Aorta (tissue), 5 donors: ENCODE measurements around the gene ASTN2. TPM values are rescaled to one million over a fixed set of nuclear protein-coding genes. Genes with fewer than 3 reads are reported as not detected.

Source experiments
- ATAC-seq: fragments of 200-7000 bp; cut with Tn5 transposase; one replicate; pipeline ENCODE4 v1.9.1; 2022; ENCODE audit warnings: moderate library complexity; ENCODE audit not compliant: low FRiP score
- DNase-seq, 2 donors: peaks; one replicate each; pipeline ENCODE4 v3.0.0-alpha.2; 2020
- H3K27ac ChIP-seq, 2 donors: one replicate each; pipeline ENCODE4 v1.5.1; 2013; ENCODE audit warnings: low read length in 2 of 2, mild to moderate bottlenecking in 2 of 2, moderate library complexity in 2 of 2, control low read depth in 1 of 2, inconsistent platforms in 1 of 2, low read depth in 1 of 2
- H3K27me3 ChIP-seq, 2 donors: one replicate each; pipeline ENCODE4 v1.6.1; 2013; ENCODE audit warnings: control low read depth in 1 of 2, low read length in 1 of 2, mild to moderate bottlenecking in 1 of 2, moderate library complexity in 1 of 2; ENCODE audit not compliant: insufficient read depth in 2 of 2, control insufficient read depth in 1 of 2
- H3K36me3 ChIP-seq, 2 donors: one replicate each; pipeline ENCODE4 v1.6.1; 2013; ENCODE audit warnings: control low read depth in 1 of 2, low read length in 1 of 2, mild to moderate bottlenecking in 1 of 2; ENCODE audit not compliant: insufficient read depth in 2 of 2, control insufficient read depth in 1 of 2
- H3K4me1 ChIP-seq, 2 donors: one replicate each; pipeline ENCODE4 v1.6.1; 2013; ENCODE audit warnings: low read length in 2 of 2, control low read depth in 1 of 2, mild to moderate bottlenecking in 1 of 2, moderate library complexity in 1 of 2; ENCODE audit not compliant: insufficient read depth in 2 of 2, control insufficient read depth in 1 of 2
- H3K4me3 ChIP-seq, 2 donors: one replicate each; pipeline ENCODE4 v1.5.1; 2013; ENCODE audit warnings: low read length in 2 of 2, control low read depth in 1 of 2, mild to moderate bottlenecking in 1 of 2
- H3K9me3 ChIP-seq: one replicate; pipeline ENCODE4 v1.6.1; 2013; ENCODE audit warnings: mild to moderate bottlenecking, low read length; ENCODE audit not compliant: control insufficient read depth
- WGBS, 2 donors: extraction: QIAGEN DNeasy Blood & Tissue Kit; methylation state at CpG; one replicate each; pipeline ENCODE4 v1.1.7; 2013; 5-methylcytosine and 5-hydroxymethylcytosine counted together
- intact Hi-C, 2 donors: fragments of 100-400 bp; cut with DNase I; formaldehyde crosslinking; loops; one replicate each; pipeline versions ENCODE4 v1.14.2 to v1.15.0; 2022
- polyA plus RNA-seq, 2 donors: library from polyadenylated mRNA; stranded (reverse); fragments of 200-250 nt; gene quantifications; one replicate each; pipeline ENCODE4 v1.2.3, GENCODE V29; 2013
- total RNA-seq, 2 donors: library from RNA; stranded (reverse); fragmentation: NEBNext Ultra II Directional; extraction: Animal tissue kit (Norgen Biotek cat#: 25700); gene quantifications; one replicate each; pipeline ENCODE4 v1.2.1, GENCODE V29; 2021
- donor health status: healthy with polysubstance abuse.
- donor health status: Bipolar disorder and iron deficiency.
- donor health status: DM: no; HTN: no; CAD: no.
- donor health status: DM: no; HTN: no; CAD: no.
- donor health status: DM: yes; HTN: yes; CAD: no.

Gene ASTN2
- total and polyA plus RNA-seq, 4 donors = 1.0 to 7.5 (median 4.4) TPM

DNA sequence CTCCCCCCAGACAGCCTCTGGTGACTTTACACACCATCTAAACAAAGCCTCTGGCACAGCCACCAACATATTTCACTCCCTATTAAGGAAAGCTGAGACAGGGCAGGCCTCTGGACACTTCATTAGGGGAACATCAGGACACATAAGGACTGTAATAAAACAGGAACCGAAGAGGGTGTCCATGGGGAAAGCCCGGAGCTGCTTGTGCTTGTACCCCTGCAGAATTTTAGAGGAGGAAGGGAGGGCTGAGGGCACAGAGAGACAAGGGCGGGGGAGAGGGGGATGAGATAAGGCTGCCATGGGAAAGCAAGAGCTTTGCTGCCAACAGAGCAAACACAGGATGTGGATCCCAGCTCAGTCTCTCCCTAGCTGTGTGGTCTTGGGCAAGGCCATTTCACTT is 138.4 kb downstream of the ASTN2 start:
- no peak overlapping the region for H3K27ac ChIP-seq
- no peaks in the 10 kb centered on the region for H3K27me3 ChIP-seq
- H3K36me3 ChIP-seq = no peaks in the 10 kb centered on the region
- DNase-seq (no peak), ATAC-seq (no peak)
- H3K9me3 ChIP-seq = no peaks in the 10 kb centered on the region
- no peak overlapping the region for H3K4me3 ChIP-seq
- intact Hi-C loops = no loop called here
- 28 to 40% methylated on average over 3 of the region's 3 CpGs for WGBS, 2 donors
- no peaks in the 10 kb centered on the region for H3K4me1 ChIP-seq

DNA sequence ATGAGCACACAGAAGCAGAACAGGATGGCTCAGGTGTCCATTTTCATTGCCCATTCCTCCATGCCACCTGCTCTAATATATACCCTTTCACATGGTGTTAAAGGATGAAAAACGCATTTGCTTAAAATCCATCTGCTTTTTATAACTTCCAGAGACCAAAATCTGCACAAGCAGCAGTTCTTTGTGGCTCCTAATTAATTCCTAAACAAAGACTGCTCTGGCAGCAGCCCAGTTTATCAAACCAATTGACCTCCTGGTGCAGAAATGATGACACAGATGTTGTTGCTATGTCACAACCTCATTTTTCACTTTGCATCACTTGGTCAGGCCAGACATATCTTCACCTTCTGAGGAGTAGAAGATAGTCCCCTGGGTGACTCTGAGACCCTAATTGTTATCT is 141.2 kb downstream of the ASTN2 start:
- H3K9me3 ChIP-seq = no peaks in the 10 kb centered on the region
- DNase-seq (no peak), ATAC-seq (no peak)
- no peak overlapping the region for H3K27ac ChIP-seq
- 70 to 72% methylated on average over 1 of the region's 1 CpG for WGBS, 2 donors
- H3K36me3 ChIP-seq = no peaks in the 10 kb centered on the region
- H3K27me3 ChIP-seq = no peaks in the 10 kb centered on the region
- intact Hi-C loops = no loop called here
- no peaks in the 10 kb centered on the region for H3K4me1 ChIP-seq
- H3K4me3 ChIP-seq = no peak overlapping the region

DNA sequence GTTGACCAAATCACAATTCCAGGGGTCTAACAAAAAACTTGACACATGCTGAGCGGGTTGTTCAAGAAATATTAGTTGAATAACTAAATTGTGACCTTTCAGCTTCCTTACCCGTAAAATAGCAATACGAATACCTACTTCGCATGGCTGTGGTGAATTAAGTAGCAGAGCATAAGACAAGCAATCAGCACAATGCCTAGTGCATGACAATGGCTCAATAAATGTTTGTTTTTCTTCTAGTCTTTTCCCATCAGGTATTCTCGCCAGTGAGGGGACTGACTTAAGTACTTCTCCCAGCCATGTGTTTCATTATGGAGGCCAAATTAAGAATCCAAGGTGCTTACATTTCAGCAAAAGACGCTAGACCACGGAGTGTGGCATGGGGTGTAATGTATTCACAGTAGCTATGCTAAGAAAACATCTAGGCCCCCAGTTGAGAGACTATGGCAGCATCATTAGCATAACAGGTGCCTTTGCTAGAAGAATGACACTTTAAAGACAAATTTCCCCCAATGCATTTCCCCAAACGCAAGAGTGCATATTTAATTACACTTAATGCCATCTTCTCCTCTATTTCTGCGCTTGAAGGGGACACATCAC is 145.9 kb downstream of the ASTN2 start:
- Histone ChIP-seq H3K9me3 (no peaks in the 10 kb centered on the region), H3K36me3 (no peaks in the 10 kb centered on the region), H3K27me3 (no peaks in the 10 kb centered on the region), H3K4me1 (peaks cover 0 to 5% of the 10 kb centered on the region in 2 donors), H3K27ac (no peak overlapping the region), H3K4me3 (no peak overlapping the region)
- ATAC-seq (no peak), DNase-seq (no peak)
- intact Hi-C loops = no loop called here
- 64 to 70% methylated on average over 9 of the region's 9 CpGs for WGBS, 2 donors

DNA sequence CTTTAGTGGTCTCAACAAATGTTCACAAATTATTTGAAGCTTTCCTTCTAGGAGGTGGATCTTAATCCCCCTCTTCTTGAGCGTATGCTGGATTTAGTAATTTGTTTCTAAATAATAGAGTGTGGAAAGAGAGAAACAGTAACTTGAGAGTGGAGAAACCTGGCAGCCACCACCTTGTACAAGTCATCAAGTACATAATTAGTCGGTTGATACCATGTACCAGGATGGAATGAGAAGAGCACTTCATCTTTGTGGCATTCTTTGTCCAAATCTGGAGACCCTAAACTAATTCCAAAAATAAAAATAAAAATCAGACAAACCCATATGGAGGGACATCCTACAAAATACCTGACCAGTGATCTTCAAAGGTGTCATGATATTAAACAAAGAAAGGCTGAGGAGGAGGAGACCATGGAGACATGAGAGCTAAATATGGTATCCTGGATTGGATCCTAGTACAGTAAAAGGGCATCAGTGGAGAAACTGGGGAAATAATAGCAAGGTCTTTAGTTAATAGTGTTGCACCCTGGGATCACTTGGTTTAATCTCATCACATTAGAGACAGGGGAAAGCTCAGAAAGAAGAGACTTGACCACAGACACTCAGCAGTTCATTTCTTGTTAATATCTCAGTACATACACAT is 147.9 kb downstream of the ASTN2 start:
- 82 to 89% methylated on average over 2 of the region's 2 CpGs for WGBS, 2 donors
- H3K27me3 ChIP-seq = no peaks in the 10 kb centered on the region
- no peaks in the 10 kb centered on the region for H3K36me3 ChIP-seq
- H3K4me3 ChIP-seq = no peak overlapping the region
- DNase-seq = no peak
- H3K27ac ChIP-seq = no peak overlapping the region
- no peak for ATAC-seq
- H3K4me1 ChIP-seq = peaks cover 0 to 5% of the 10 kb centered on the region in 2 donors
- no peaks in the 10 kb centered on the region for H3K9me3 ChIP-seq
- intact Hi-C loops = no loop called here

DNA sequence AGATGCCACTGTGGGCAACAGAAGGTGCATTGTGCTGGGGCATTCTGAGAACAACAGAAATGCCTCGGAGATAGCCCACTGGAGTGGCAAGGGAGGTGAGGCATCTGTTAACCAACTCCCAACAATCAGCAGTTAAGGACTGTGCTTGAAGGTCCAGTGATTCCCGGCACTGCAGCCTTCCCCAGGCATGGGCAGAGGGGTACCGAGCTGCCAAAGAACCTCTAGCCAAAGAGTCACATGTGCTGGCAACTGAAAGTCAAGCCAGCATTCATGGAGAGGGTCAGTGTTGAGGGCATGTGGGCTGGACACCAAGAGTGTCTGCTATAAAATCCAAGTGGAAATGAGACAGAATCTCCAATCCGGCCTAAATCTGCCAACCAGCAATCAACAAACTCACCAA is 149.6 kb downstream of the ASTN2 start:
- no peak for DNase-seq
- no peak overlapping the region for H3K27ac ChIP-seq
- H3K27me3 ChIP-seq = no peaks in the 10 kb centered on the region
- peaks cover 0 to 5% of the 10 kb centered on the region in 2 donors for H3K4me1 ChIP-seq
- WGBS, 2 donors = 54 to 58% methylated on average over 4 of the region's 4 CpGs
- ATAC-seq = no peak
- H3K4me3 ChIP-seq = no peak overlapping the region
- no peaks in the 10 kb centered on the region for H3K36me3 ChIP-seq
- H3K9me3 ChIP-seq = no peaks in the 10 kb centered on the region
- intact Hi-C loops = no loop called here

DNA sequence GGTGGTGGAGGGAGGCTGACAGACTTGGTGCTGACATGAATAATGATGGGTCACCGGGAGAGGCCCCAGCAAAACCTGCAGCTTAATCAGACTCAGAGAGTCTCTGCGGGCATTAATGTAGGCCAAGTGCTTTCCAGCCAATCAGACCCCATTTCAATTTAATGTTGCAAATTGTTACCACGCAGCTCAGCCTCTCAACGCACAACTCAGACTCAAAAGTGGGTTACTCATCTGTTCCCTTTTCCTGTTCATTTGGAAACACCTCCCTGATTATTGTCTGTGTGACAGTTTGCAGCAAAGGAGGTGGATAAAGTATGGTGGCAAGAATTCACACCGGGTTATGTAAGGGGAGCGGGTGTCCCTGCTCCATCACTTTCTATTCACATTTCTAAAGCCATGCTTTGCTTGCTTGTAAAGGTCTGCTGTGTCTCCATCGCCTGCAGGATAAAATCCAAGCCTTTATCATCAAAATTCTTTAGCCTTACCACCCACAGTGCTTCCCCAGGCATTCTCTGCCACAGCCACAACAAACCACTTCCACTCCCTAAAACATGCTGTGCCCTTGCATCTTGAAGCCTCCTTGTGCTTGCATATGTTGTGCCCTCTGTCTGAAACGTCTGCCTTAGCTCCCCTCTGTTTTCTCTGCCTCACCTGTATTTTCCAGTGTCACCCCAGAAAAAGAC is 156.5 kb downstream of the ASTN2 start:
- 44 to 49% methylated on average over 8 of the region's 8 CpGs for WGBS, 2 donors
- Histone ChIP-seq H3K27ac (no peak overlapping the region), H3K4me1 (no peaks in the 10 kb centered on the region), H3K27me3 (no peaks in the 10 kb centered on the region), H3K36me3 (no peaks in the 10 kb centered on the region), H3K9me3 (no peaks in the 10 kb centered on the region), H3K4me3 (no peak overlapping the region)
- DNase-seq (no peak), ATAC-seq (no peak)
- intact Hi-C loops = no loop called here

DNA sequence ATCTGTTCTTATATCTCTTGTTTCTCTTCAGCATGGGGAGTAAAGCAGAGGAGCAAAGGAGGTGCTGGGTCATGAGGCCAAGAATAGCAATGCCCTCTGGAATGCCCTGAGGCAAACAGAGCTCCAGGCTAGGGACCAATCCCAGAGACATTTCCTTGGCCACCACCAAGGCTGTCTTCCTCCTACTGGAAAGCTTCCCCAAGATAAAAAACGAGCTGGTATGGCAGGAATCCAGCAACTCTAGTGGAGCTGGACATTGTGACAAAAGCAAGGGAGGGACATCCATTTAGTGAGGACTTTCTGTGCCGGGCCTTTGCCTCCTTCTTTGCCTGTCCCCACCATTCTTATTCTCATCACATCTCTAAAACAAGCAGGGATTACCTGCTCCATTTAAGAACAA is 161.6 kb downstream of the ASTN2 start:
- intact Hi-C loops = no loop called here
- no peak overlapping the region for H3K27ac ChIP-seq
- 29 to 31% methylated on average over 2 of the region's 2 CpGs for WGBS, 2 donors
- no peaks in the 10 kb centered on the region for H3K36me3 ChIP-seq
- H3K4me3 ChIP-seq = no peak overlapping the region
- no peaks in the 10 kb centered on the region for H3K27me3 ChIP-seq
- DNase-seq = no peak
- no peaks in the 10 kb centered on the region for H3K9me3 ChIP-seq
- ATAC-seq = no peak
- H3K4me1 ChIP-seq = no peaks in the 10 kb centered on the region

DNA sequence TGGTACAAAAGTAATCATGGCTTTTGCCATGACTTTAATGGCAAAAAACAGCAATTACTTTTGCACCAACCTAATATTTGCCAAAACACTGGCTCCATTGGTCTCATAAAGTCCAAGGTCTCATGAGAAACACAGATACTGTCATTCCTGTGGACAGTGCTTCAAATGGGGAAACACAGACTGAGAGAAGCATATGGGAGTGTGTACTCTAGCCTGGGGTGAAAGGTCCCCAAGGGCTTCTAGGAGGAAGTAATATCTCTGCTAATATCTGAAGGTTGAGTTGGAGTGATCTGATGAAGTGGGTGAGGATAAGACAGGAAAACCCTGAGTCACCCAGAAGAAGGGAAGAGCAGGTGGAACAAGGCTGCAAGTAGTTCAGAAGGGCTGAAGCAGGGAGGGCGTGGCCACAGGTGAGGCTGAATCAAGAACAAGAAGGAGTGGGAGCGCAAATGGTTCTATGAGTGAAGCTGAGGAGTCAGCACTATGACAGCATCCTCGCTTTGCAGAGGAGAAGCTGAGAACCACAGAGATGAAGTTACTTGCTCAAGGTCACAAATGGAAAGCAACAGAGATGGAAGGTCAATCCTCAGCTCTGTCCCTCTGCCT is 164.1 kb downstream of the ASTN2 start:
- Histone ChIP-seq H3K27ac (no peak overlapping the region), H3K4me3 (no peak overlapping the region), H3K4me1 (no peaks in the 10 kb centered on the region), H3K9me3 (no peaks in the 10 kb centered on the region), H3K27me3 (no peaks in the 10 kb centered on the region), H3K36me3 (no peaks in the 10 kb centered on the region)
- ATAC-seq (no peak), DNase-seq (no peak)
- 80 to 85% methylated on average over 3 of the region's 3 CpGs for WGBS, 2 donors
- intact Hi-C loops = no loop called here
